Peyer's patch (tissue), 4 donors: Measurements from ENCODE around the gene CABCOCO1. TPM values are rescaled to one million over a fixed set of nuclear protein-coding genes. Genes with fewer than 3 reads are reported as not detected.

Source experiments
- DNase-seq, 3 donors: peaks; one replicate each; pipeline ENCODE4 v3.0.0-alpha.2; 2017 to 2019
- H3K27ac ChIP-seq, 4 donors: fragments of 200-600 bp; sonication (generic); one replicate each; pipeline ENCODE4 v1.5.1; 2016 to 2019
- H3K27me3 ChIP-seq, 2 donors: fragments of 200-600 bp; sonication (generic); one replicate each; pipeline ENCODE4 v1.5.1; 2019
- H3K36me3 ChIP-seq, 3 donors: fragments of 200-600 bp; sonication (generic); one replicate each; pipeline ENCODE4 v1.5.1; 2016 to 2019
- H3K4me1 ChIP-seq, 4 donors: fragments of 200-600 bp; sonication (generic); one replicate each; pipeline ENCODE4 v1.5.1; 2016 to 2019
- H3K4me3 ChIP-seq, 4 donors: fragments of 200-600 bp; sonication (generic); 1 replicate in 3 of 4; 2 replicates in 1 of 4; pipeline ENCODE4 v1.5.1; 2016 to 2019; ENCODE audit warnings: mild to moderate bottlenecking in 1 of 4
- H3K9me3 ChIP-seq, 4 donors: fragments of 200-600 bp; sonication (generic); one replicate each; pipeline ENCODE4 v1.5.1; 2016 to 2019; ENCODE audit warnings: mild to moderate bottlenecking in 1 of 4
- POLR2A ChIP-seq, 2 donors: fragments of 450-650 bp; IDR thresholded peaks; one replicate each; pipeline ENCODE4 v1.5.1; 2017; ENCODE audit warnings: antibody characterized with exemption in 2 of 2, mild to moderate bottlenecking in 2 of 2, moderate library complexity in 2 of 2
- total RNA-seq, 4 donors: library from RNA; depleted of rRNA; stranded (reverse); fragments of >200 nt; gene quantifications; one replicate each; pipeline ENCODE4 v1.1.0, GENCODE V29; 2016
- TF ChIP-seq, protein P1 (sequence below), 6 experiments: fragments of 450-650 bp in 4 of 6; fragments of 200-600 bp in 2 of 6; sonication (generic) in 1 of 6; IDR thresholded peaks; one replicate each; pipeline ENCODE4 v1.5.1; 2017 to 2019; ENCODE audit warnings: antibody characterized with exemption in 6 of 6, mild to moderate bottlenecking in 3 of 6, moderate library complexity in 1 of 6

CABCOCO1 gene
- total RNA-seq, 4 donors from 2014 or later = not detected

DNA sequence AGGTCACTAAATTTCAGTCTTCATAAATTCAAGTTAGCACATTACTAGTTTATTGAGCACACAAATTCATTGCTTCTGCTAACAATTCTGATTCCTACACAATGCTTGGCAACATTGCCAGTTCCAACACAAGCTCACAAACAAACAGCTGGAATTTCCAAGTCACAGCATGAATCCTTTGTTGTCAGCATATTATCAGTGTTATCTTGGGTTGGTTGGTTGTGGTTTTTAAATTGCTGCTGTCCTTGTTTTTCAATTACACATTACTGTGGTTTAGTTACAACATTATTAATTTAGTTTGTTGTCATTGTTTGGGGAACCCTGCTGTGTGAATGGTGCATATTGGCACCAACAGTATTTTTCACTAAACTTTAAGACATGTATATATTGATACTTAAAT is 152.8 kb downstream of the CABCOCO1 start:
- no peak for DNase-seq
- H3K9me3 ChIP-seq = no peaks in the 10 kb centered on the region
- no peaks in the 10 kb centered on the region for H3K36me3 ChIP-seq
- H3K27me3 ChIP-seq = no peaks in the 10 kb centered on the region
- no peak overlapping the region for H3K27ac ChIP-seq
- no peaks in the 10 kb centered on the region for H3K4me1 ChIP-seq
- H3K4me3 ChIP-seq = no peak overlapping the region
- TF ChIP-seq, protein P1, sequence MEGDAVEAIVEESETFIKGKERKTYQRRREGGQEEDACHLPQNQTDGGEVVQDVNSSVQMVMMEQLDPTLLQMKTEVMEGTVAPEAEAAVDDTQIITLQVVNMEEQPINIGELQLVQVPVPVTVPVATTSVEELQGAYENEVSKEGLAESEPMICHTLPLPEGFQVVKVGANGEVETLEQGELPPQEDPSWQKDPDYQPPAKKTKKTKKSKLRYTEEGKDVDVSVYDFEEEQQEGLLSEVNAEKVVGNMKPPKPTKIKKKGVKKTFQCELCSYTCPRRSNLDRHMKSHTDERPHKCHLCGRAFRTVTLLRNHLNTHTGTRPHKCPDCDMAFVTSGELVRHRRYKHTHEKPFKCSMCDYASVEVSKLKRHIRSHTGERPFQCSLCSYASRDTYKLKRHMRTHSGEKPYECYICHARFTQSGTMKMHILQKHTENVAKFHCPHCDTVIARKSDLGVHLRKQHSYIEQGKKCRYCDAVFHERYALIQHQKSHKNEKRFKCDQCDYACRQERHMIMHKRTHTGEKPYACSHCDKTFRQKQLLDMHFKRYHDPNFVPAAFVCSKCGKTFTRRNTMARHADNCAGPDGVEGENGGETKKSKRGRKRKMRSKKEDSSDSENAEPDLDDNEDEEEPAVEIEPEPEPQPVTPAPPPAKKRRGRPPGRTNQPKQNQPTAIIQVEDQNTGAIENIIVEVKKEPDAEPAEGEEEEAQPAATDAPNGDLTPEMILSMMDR (IDR thresholded peaks at IDR 0.05) = no peak
- TF ChIP-seq POLR2A (IDR thresholded peaks at IDR 0.05) = no peak

Other genes starting within 250 kb of the CABCOCO1 start
- 1 to 10 TPM in 1 of 4 donors, under 1 TPM in 3; 0.53 to 2.5 (median 0.69) TPM for gene TMEM26, start 209.5 kb upstream of the CABCOCO1 start, total RNA-seq
- gene ARID5B, start 238.8 kb downstream of the CABCOCO1 start, total RNA-seq = 100 to 1,000 TPM in 1 of 4 donors, 10 to 100 TPM in 3; 10.5 to 167 (median 29.4) TPM